Esophagus squamous epithelium (tissue), 5 donors: ENCODE results near the gene LRP10. TPM values are rescaled to one million over a fixed set of nuclear protein-coding genes. Genes with fewer than 3 reads are reported as not detected.

Experiments
- DNase-seq: peaks from one replicate; lab custom pipeline; 2025; lab: John Stamatoyannopoulos, UW
- H3K27ac ChIP-seq, 4 donors: fragments of 200-600 bp; sonication (generic); one replicate each; pipeline ENCODE4 v1.5.1; 2016 to 2019; ENCODE audit warnings: mild to moderate bottlenecking in 1 of 4
- H3K27me3 ChIP-seq, 4 donors: fragments of 200-600 bp; sonication (generic); 1 replicate in 3 of 4; 2 replicates in 1 of 4; pipeline versions ENCODE4 v1.5.1 to v1.6.0; 2017 to 2021; ENCODE audit warnings: antibody characterized with exemption in 1 of 4
- H3K36me3 ChIP-seq, 3 donors: fragments of 200-600 bp; sonication (generic); one replicate each; pipeline ENCODE4 v1.5.1; 2016 to 2019
- H3K4me1 ChIP-seq, 3 donors: fragments of 200-600 bp; sonication (generic); one replicate each; pipeline ENCODE4 v1.5.1; 2017 to 2019
- H3K4me3 ChIP-seq, 4 donors: fragments of 200-600 bp; sonication (generic); 1 replicate in 3 of 4; 2 replicates in 1 of 4; pipeline ENCODE4 v1.5.1; 2016 to 2019; ENCODE audit warnings: mild to moderate bottlenecking in 2 of 4, moderate library complexity in 1 of 4
- H3K9me3 ChIP-seq, 3 donors: fragments of 200-600 bp; sonication (generic); one replicate each; pipeline ENCODE4 v1.5.1; 2016 to 2019
- POLR2A ChIP-seq, 4 donors: fragments of 450-650 bp; IDR thresholded peaks; one replicate each; pipeline ENCODE4 v1.6.1; 2017; ENCODE audit warnings: antibody characterized with exemption in 4 of 4, mild to moderate bottlenecking in 4 of 4, moderate library complexity in 3 of 4
- WGBS, 2 donors: methylation state at CpG; one replicate each; pipeline ENCODE4 v1.1.5; 2018; 5-methylcytosine and 5-hydroxymethylcytosine counted together
- intact Hi-C: fragments of 100-400 bp; cut with DNase I; formaldehyde crosslinking; loops from one replicate; pipeline ENCODE4 v1.15.0; 2022
- total RNA-seq, 4 donors: library from RNA; depleted of rRNA; stranded (reverse); fragments of >200 nt; gene quantifications; one replicate each; pipeline ENCODE4 v1.1.0, GENCODE V29; 2016
- TF ChIP-seq, protein P1 (sequence below), 6 experiments: fragments of 450-650 bp in 4 of 6; fragments of 200-600 bp in 2 of 6; sonication (generic) in 2 of 6; IDR thresholded peaks; one replicate each; pipeline ENCODE4 v1.5.1; 2016 to 2019; ENCODE audit warnings: antibody characterized with exemption in 6 of 6, mild to moderate bottlenecking in 4 of 6, moderate library complexity in 4 of 6
- donor health status: DM: yes; HTN: yes; CAD: no.

LRP10 gene
- total RNA-seq, 4 donors from 2014 or later = 111 to 314 (median 128) TPM

DNA sequence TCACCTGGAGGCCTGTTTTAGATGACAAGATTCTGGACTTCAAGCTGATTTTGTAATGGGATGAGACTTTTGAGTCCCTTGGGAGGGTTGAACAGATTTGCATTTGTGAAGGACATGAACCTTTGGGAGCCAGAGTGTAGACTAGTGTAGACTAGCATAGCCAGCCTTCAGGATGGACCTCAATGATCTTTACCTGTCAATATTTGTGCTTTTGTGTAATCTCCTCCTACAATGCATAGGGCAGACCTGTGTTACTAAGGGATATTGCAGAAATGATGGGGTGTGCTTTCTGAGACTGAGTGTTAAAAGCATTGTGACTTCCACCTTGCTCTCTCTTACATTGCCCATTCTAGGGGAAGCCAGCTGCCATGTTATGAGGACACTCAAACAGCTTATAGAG lies 9.9 kb upstream of the LRP10 start:
- TF ChIP-seq, protein P1, sequence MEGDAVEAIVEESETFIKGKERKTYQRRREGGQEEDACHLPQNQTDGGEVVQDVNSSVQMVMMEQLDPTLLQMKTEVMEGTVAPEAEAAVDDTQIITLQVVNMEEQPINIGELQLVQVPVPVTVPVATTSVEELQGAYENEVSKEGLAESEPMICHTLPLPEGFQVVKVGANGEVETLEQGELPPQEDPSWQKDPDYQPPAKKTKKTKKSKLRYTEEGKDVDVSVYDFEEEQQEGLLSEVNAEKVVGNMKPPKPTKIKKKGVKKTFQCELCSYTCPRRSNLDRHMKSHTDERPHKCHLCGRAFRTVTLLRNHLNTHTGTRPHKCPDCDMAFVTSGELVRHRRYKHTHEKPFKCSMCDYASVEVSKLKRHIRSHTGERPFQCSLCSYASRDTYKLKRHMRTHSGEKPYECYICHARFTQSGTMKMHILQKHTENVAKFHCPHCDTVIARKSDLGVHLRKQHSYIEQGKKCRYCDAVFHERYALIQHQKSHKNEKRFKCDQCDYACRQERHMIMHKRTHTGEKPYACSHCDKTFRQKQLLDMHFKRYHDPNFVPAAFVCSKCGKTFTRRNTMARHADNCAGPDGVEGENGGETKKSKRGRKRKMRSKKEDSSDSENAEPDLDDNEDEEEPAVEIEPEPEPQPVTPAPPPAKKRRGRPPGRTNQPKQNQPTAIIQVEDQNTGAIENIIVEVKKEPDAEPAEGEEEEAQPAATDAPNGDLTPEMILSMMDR (IDR thresholded peaks at IDR 0.05) = no peak
- TF ChIP-seq POLR2A (IDR thresholded peaks at IDR 0.05) = no peak
- no peaks in the 10 kb centered on the region for H3K36me3 ChIP-seq
- peaks cover 0 to 14% (median 0%) of the 10 kb centered on the region in 3 donors for H3K4me1 ChIP-seq
- no peaks in the 10 kb centered on the region for H3K27me3 ChIP-seq
- no peak for DNase-seq
- intact Hi-C loops = no loop called here
- no peak overlapping the region for H3K4me3 ChIP-seq
- no peaks in the 10 kb centered on the region for H3K9me3 ChIP-seq
- H3K27ac ChIP-seq = no peak overlapping the region

DNA sequence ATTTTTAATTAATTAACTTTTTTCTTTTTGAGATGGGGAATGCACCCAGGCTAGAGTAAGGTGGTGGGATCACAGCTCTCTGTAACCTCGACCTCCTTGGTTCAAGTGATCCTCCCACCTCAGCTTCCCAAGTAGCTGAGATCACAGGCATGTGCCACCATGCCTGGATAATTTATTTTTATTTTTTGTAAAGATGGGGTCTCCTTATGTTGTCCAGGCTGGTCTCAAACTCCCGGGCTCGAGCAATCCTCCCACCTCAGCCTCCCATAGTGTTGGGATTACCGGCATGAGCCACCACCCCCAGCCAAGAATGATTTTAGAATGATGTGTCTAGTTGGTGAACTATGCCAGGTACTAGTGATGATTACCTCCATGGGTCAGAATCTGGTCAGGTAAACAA lies 6.6 kb upstream of the LRP10 start:
- Histone ChIP-seq H3K27me3 (no peaks in the 10 kb centered on the region), H3K4me1 (peaks cover 2 to 21% (median 3%) of the 10 kb centered on the region in 3 donors), H3K36me3 (no peaks in the 10 kb centered on the region), H3K4me3 (no peak overlapping the region), H3K27ac (no peak overlapping the region), H3K9me3 (no peaks in the 10 kb centered on the region)
- intact Hi-C loops = no loop called here
- TF ChIP-seq POLR2A (IDR thresholded peaks at IDR 0.05) = no peak
- TF ChIP-seq, protein P1 (IDR thresholded peaks at IDR 0.05) = no peak
- 74 to 83% methylated on average over 4 of the region's 4 CpGs for WGBS, 2 donors
- no peak for DNase-seq

DNA sequence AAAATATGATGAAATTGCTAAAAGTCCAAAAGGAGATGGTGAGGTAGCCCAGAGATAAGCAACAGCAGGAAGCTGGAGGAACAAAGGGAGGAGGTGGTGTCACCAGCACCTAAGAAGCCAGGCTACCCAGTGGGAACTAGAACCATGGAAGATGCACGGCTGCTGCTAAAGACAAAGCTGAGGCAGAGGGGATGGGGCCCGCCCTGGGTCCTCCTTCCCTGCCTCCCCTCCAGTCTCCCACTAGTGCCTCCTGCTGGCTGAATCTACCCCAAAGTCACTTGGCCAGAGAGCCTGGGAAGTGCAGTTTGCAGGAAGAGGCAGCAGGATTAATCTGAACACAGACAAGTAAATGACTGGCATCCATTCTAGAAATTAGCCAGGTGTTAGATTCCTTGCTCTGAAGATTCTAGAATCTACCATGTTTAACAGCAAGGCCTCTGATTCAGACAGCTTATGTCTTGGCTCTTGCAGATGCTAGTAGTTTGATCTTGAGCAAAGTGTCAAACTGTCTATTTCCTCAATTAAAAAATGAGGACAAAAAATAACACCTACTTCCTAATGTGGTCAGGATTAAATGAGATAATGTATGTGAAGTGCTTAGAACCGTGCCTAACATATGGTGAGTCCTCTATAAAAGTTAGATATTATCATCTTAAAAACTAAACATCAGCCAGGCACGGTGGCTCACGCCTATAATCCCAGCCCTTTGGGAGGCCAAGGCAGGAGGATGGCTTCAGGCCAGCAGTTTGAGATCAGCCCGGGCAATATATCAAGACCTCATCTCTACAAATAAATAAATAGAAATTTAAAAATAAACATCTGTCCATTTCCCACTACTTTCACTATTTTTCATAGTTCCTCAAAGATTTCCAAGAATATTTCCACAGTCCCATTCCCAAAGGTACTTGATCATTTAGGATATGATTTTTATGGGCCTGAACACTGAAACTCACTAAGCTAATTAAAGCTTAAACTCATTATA lies 5.8 kb upstream of the LRP10 start:
- no peaks in the 10 kb centered on the region for H3K27me3 ChIP-seq
- WGBS, 2 donors = 58% methylated on average over 6 of the region's 6 CpGs

DNA sequence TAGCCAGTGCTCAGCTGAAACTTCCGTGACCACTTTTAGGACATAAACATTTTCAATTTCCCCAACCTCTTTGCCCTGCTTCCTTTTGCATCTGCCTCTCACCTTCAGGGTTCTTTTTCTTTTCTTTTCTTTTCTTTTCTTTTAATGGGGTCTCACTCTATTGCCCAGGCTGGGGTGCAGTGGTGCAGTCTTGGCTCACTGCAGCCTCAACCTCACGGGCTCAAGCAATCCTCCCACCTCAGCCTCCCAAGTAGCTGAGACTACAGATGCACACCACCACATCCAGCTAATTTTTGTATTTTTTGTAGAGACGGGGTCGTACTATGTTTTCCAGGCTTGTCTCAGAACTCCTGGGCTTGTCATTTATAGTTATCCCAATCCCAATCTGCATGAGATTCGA lies 4.7 kb upstream of the LRP10 start:
- WGBS, 2 donors = 85 to 96% methylated on average over 5 of the region's 5 CpGs
- TF ChIP-seq, protein P1 (IDR thresholded peaks at IDR 0.05) = no peak
- TF ChIP-seq POLR2A (IDR thresholded peaks at IDR 0.05) = no peak

More for the DNA sequence above, 5.8 kb upstream of the LRP10 start:
- no peak overlapping the region for H3K4me3 ChIP-seq
- no peak for DNase-seq
- intact Hi-C loops = no loop called here
- no peak for TF ChIP-seq POLR2A (IDR thresholded peaks at IDR 0.05)
- TF ChIP-seq, protein P1 (IDR thresholded peaks at IDR 0.05) = peak in 1 of 6 experiments; percentile 14
- H3K36me3 ChIP-seq = no peaks in the 10 kb centered on the region
- H3K27ac ChIP-seq = no peak overlapping the region
- peaks cover 10 to 28% (median 11%) of the 10 kb centered on the region in 3 donors for H3K4me1 ChIP-seq
- H3K9me3 ChIP-seq = no peaks in the 10 kb centered on the region

DNA sequence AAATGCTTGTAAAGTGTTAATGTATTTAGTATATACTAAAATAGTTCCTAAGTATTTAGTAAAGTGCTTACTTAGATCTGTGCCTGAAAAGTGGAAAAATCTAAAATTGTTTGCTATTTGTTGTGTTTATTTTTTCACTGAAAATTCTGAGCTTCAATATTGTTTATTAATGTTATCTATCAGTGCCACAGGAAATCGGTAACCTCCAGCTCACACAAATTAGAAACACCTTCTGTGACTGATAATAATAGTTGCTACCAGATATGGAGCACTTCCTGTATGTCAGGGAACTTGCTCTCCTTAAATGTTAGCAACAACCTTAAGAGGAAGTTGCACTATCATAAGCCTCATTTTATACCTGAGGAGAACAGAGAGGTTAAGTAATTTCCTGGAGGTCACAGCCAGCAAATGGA lies 723 bp upstream of the LRP10 start:
- Histone ChIP-seq H3K27ac (peak overlapping the region; percentile 97 to 100 (median 100)), H3K4me1 (peaks cover 20 to 60% (median 31%) of the 10 kb centered on the region in 3 donors), H3K4me3 (peak overlapping the region; percentile 64 to 100 (median 88)), H3K27me3 (no peaks in the 10 kb centered on the region), H3K36me3 (peaks cover 15 to 30% (median 25%) of the 10 kb centered on the region in 3 donors), H3K9me3 (no peaks in the 10 kb centered on the region)
- intact Hi-C loops = no loop called here
- WGBS, 2 donors = 0 to 11% methylated on average over 1 of the region's 1 CpG
- TF ChIP-seq POLR2A (IDR thresholded peaks at IDR 0.05) = no peak
- TF ChIP-seq, protein P1 (IDR thresholded peaks at IDR 0.05) = no peak
- no peak for DNase-seq

More for the DNA sequence above, 4.7 kb upstream of the LRP10 start:
- Histone ChIP-seq H3K27ac (no peak overlapping the region), H3K27me3 (no peaks in the 10 kb centered on the region), H3K36me3 (no peaks in the 10 kb centered on the region), H3K4me3 (no peak overlapping the region), H3K4me1 (peaks cover 12 to 32% (median 12%) of the 10 kb centered on the region in 3 donors), H3K9me3 (no peaks in the 10 kb centered on the region)
- intact Hi-C loops = no loop called here
- no peak for DNase-seq
